GM15510 (cell line): ENCODE data around the gene ASB18.

ENCODE experiments used
- POLR2A ChIP-seq: IDR thresholded peaks from 3 replicates; pipeline ENCODE4 v1.6.1; 2011; ENCODE audit warnings: borderline replicate concordance; ENCODE audit not compliant: insufficient read length; ENCODE audit errors: extremely low read depth

Gene ASB18

DNA sequence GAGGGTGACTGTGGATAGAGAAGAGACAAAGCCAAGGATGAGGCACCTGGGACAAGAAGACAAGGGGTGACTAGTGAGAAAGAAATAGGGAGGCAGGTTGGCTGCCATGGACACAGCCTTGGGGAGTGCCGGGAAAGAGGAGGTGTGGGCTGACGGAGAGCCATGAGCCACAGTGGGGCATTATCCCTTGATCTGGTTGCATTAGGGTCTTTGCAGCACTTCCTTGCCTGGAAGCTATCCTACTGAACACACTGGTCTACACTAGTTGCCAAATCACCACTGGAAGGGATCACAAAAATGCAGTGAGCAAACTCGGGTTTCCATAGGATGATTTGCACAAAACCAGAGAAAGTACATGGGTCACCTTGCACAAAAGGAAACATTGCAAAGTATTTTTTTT is 27.7 kb upstream of the ASB18 start:
- no peak for TF ChIP-seq POLR2A

DNA sequence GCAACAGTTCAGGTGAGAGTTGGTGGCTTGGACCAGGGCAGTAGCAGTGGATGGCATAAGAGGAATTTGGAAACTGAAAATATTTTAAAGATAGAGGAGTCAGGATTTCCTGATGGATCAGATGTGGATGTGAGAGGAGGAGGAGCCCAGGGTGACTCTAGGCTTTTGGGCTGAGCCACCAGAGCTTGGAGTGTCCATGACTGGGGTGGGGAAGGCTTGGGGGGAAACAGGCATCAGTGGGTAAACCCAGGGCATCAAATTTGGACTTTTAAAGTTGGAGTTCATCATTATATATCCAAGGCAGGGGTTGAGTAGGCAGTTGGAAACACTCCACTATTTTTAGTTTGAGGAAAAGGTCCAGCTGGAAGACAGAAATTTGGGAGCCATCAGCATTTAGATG is 27.3 kb upstream of the ASB18 start:
- TF ChIP-seq POLR2A: no peak

DNA sequence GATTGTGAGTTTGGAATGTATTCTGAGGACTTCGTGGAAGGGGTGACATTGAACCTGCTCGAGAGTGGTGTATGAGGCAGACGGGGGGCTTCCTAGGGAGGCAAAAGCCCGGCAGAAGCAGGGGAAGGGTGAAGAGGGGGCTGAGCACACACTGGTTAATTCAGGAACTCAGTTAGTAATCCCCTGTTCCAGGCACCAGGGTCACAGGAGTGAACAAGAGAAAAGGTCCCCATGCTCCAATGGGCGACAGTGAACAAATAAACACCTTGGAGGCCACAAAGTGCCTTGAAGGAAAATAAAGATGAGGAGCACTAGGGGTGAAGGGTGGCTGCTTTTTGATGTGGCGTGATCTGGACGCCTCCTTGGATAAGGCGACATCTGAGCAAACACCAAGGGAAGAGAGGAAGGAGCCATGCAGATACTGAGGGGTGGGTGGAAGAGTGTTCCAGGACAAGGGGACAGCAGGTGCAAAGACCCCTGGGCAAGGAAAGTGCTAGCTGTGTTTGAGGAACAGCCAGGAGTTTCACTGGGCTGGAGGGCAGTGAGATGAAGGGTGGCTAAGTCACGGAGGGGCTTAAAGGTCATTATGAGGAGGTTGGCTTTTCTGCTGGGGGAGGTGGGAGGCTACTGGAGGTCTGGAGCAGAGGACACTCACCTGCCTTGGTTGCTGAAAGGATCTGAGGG is 26.7 kb upstream of the ASB18 start:
- TF ChIP-seq POLR2A: no peak

DNA sequence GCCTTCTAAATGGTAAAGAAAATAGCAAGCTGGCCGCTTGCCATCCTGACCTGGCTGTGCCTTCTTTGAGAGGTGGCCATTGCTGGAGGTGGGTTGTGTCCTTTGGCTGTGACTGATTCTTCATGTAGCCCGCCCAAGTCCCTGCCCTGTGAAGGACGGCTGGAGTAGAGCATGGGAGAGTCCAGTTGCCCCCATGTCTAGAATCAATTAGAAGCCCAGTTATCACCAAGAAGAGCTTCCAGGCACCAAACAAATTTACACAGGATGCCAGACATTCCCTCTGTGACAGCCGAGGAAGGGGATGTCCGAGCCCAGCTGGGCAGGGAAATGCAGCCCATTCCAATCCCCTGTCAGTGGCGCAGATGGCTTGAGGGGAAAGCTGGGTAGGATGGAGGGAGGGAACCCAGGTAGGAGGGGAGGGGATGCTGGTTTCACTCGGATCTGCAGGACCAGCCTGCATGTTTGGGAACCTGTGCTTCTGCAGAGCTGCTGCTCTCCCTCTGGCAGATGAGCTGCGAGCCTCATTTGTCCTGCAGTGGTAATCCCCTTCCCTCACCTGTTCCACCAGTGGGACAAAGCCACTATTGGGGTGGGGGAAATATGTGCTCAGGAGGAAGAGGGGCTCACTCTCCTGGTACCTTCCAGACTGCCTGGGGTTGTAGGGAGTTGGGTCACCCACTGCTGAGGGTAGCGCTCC is 25.7 kb upstream of the ASB18 start:
- no peak for TF ChIP-seq POLR2A

DNA sequence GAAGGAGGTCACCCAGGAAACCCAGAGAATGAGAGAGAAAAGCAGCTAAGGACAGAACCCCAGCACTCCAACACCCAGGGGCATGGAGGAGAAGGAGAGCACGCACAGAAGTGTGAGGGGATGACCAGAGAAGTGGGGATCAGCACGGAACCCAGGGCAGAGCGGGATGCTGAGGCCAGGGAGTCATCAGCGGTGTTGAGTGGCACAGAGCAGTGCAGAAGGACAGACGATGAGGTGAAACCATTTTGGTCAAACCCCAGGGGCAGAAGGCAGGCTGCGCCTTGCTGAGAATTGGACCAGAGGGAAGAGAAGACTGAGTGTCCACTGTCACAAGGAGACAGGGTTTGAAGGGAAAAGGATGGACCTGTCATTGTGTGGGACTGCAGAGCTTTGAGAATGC is 23.4 kb upstream of the ASB18 start:
- TF ChIP-seq POLR2A: no peak

DNA sequence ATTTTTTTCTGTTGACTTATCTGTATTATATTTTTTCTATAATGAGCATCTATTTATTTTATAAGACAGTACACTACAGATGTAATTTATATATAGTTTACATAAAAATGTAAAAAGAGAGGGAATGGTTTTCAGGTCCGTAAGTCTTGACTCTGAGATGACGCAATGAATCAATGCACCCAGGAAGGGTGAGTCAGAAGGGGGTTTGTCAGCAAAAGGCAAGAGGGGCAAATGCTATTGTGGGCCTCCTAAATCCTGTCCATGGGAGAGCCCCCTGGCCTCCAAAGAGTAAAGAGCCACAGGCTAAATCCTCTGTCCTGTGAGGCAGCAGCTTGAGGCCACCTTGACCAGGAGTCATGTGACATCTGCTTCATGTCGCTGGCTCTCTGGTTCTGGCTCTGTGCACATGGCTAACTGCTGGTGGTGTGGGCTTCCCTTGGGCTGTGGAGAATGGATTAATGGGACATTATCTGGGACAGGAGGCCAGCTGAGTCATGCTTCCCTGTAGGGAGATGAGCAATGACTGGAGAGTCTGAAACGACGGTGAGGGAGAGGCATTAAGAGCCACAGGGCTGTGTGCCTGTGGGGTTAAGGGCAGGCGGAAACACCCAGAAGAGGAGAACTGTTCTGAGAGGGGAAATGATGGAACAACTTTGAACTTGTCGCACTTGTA is 22.8 kb upstream of the ASB18 start:
- TF ChIP-seq POLR2A: no peak

DNA sequence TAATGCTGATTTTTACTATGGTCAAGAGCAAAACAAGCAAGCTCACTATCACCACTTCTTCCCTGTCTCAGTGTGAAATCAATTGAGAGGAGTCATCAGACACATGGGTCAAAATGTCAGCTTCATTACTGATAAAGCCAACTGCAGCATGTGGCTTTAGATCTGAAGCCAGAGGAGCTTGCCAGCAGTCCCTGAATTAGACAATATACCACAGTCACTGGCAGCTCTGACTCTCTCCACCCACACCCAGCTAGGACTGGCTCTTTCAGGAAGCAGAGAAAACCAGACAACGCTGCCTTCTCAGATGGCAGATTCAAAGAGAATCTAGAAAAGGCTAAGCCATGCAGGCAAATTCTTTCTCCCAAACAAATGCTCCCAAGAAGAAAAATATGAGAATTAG is 20.0 kb upstream of the ASB18 start:
- no peak for TF ChIP-seq POLR2A

DNA sequence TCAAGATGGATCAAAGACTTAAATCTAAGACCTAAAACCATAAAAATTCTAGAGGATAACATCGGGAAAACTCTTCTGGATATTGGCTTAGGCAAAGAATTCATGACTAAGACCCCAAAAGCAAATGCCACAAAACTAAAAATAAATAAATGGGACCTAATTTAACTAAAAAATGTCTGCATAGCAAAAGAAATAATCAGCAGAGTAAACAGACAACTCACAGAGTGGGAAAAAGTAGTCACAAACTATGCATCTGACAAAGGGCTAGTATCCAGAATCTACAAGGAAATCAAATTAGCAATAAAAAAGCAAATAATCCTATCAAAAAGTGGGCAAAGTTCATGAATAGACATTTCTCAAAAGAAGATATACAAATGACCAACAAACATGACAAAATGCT is 18.2 kb upstream of the ASB18 start:
- TF ChIP-seq POLR2A: no peak

DNA sequence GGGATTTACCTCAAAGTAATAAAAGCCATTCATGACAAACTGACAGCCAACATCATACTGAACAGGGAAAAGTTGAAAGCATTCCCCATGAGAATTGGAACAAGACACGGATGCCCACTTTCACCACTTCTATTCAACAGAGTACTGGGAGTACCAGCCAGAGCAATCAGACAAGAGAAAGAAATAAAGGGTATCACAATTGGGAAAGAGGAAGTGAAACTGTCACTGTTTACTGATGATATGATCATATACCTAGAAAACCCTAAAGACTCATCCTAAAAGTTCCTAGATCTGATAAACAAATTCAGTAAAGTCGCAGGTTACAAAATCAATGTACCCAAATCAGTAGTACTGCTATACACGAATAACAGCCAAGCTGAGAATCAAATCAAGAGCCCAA is 17.2 kb upstream of the ASB18 start:
- TF ChIP-seq POLR2A: no peak

DNA sequence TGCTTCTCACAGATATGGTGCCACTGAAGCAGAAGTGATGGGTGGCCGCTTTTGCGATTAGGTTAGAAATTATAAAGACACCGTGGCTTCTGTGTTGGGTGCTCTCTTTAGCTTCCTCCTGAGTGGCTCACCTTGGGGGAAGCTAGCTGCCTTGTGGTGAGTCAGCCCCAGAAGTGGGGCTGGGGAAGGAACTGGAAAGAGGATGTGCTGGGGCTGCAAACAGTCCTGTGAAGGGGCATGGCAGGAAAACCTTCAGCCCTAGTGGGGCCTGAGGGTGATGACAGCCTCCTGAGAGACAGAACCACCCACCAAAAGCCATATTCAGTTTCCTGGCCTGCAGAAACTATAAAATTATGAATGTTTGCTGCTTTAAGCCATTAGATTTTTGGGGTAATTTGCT is 8.9 kb upstream of the ASB18 start:
- no peak for TF ChIP-seq POLR2A

DNA sequence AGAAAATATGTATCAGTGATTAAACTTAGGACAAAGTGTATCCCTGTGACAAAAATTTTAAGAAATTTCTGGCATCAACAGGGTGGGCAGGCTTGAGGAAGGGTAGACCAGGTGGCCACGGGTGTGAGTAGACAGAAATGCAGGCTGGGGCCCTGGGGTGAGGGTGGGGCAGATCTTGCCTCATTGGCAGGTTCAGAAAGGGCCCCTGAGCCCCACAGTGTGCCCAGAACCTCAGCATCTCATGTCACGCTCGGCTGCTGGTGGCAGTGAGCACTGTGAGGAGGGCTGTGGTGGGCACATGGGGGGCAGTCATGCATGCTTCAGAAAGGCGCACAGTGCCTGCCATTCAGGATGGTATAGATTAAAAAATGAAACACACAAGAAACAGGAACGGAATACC is 7.6 kb upstream of the ASB18 start:
- TF ChIP-seq POLR2A: no peak

DNA sequence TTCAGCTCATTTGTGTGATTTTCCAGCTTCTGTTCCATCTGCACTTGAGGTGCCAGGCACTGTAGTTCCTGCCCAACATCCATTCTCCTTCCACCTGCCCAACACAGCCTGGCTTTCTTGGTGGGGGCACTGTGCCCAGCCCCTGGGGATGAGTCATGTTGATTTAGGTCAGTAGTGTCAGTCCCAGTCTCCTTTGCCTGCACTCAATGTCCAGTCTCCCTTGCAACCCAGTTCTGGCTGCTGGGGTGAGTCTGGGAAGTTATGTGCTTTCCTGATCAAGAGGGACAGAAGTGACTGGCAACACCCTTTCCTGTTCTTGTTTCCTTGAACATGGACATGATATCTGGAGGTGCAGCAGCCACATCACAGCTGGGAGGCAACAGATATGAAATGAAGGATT is 1.5 kb upstream of the ASB18 start:
- no peak for TF ChIP-seq POLR2A

DNA sequence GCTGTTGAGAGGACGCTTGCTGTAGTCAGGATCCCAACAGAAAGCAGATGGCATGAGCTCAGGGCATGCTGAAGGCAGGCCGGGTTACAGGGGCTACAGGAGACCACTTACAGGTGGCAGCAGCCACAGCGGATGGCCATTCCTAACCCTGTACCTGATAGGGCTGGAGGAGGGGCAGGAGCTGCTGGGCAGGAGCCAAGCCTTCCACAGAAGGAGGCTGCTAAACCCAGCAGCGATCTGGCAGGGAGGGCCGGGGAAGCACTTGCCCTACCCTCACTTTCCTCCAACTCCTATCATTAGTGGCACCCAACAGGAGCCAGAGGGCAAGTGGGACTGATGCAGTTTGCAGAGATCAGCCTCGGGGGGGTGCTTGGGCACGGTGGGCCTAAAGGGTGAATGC is 2.0 kb downstream of the ASB18 start:
- TF ChIP-seq POLR2A: no peak

DNA sequence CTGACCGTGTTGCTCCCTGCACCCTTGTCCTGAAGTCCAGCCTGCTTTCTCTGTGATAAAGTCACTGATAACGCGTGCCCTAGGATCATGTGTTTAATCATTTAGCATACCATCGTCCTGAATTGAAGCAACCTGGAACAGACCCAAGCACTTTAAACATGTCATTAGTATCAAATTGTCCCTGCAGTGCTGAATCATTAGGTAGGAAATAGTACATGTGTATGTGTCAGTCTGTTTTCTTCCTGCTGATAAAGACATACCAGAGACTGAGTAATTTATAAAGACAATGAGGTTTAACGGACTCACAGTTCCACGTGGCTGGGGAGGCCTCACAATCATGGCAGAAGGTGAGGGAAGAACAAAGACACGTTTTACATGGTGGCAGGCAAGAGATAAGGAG is 2.8 kb downstream of the ASB18 start:
- no peak for TF ChIP-seq POLR2A

DNA sequence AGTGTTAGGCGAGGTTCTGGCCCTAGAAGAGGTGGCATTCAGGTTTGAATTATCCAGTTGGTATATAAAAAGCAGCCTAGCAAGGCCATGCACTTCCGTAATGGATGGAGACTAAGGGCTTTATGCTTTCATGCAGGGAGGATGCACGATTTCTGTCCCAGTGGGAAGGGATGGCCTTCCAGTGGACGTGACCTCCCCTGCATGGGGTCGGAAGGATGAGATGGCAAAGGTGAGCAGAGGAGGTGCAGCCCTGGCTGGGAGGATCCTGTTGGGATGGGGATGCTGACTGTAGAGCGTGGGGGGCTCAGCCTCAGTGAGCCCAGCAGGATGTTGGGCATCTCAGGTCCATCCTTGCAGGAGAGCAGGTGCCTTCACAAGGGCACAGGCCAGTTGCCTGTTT is 4.8 kb downstream of the ASB18 start:
- TF ChIP-seq POLR2A: no peak

DNA sequence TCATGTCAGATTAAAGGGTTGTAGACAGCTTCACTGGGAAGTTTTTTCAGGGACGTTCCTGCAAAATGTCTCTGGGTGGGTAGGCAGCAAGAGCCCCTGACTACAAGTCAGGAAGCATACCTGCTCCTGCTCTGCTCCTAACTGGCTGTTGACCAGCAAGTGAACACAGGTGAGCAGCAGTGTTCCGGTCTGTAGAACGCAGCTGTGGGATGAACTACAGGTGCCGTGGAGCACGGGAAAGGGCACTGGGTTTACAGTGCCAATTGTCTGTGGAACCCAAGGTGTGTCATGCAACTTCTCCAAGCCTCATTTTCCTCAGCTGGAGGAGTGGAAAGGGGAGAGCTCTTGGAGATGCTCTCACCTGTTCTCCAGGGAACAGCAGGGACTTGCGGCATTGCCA is 6.6 kb downstream of the ASB18 start:
- TF ChIP-seq POLR2A: no peak
